HepG2 (cell line): Measurements from ENCODE around the gene NME4.

Source experiments
- EZH2 ChIP-seq: conservative IDR thresholded peaks from 2 replicates; pipeline ENCODE4 v1.6.1; 2012; ENCODE audit warnings: mild to moderate bottlenecking, low read depth, low read length, moderate library complexity
- KLF6 ChIP-seq: IDR thresholded peaks from 2 replicates; pipeline ENCODE4 v1.8.0; 2016; ENCODE audit warnings: missing biosample characterization, missing genetic modification reagents

- TF ChIP-seq KLF6 (no peak), EZH2 (no peak)
These were observed 44.4 kb downstream of the NME4 start for GRCh38 chr16:441447-441846.
